ENCODE measurements around the gene IL9.

Gene IL9

GRCh38 chr5:135891268-135891667 is 4.4 kb downstream of the IL9 start:
- no peak for DNase-seq (ENCODE audit: extremely low spot score)
- ChIA-PET POLR2A (no interaction called here), CTCF (interaction anchor here (0.7 to 3.1 kb wide), 14 partner anchors 10 to 339 kb away, joined by 3 to 17 read pairs (median 4); partner anchors contain the start of gene SLC25A48)
- TF ChIP-seq ELF4 (IDR thresholded peaks at IDR 0.05) (no peak), HDGF (IDR thresholded peaks at IDR 0.05; ENCODE audit: borderline replicate concordance) (no peak), CTBP1 (IDR thresholded peaks at IDR 0.05; ENCODE audit: borderline replicate concordance) (no peak), ZNF384 (IDR thresholded peaks at IDR 0.05) (no peak), L3MBTL2 (conservative IDR thresholded peaks at IDR 0.05) (no peak), FOXK2 (IDR thresholded peaks at IDR 0.05) (no peak), ARNT (IDR thresholded peaks at IDR 0.05) (no peak), NFRKB (IDR thresholded peaks at IDR 0.05) (no peak), SUZ12 (IDR thresholded peaks at IDR 0.05) (no peak), FOXA1 (IDR thresholded peaks at IDR 0.05) (no peak), BHLHE40 (IDR thresholded peaks at IDR 0.05; ENCODE audit: borderline replicate concordance) (no peak), TARDBP (IDR thresholded peaks at IDR 0.05) (no peak), FOXM1 (IDR thresholded peaks at IDR 0.05; ENCODE audit: borderline replicate concordance) (no peak), LEF1 (IDR thresholded peaks at IDR 0.05; ENCODE audit: borderline replicate concordance) (no peak), SP1 (IDR thresholded peaks at IDR 0.05) (no peak)
- TF ChIP-seq, protein P1, sequence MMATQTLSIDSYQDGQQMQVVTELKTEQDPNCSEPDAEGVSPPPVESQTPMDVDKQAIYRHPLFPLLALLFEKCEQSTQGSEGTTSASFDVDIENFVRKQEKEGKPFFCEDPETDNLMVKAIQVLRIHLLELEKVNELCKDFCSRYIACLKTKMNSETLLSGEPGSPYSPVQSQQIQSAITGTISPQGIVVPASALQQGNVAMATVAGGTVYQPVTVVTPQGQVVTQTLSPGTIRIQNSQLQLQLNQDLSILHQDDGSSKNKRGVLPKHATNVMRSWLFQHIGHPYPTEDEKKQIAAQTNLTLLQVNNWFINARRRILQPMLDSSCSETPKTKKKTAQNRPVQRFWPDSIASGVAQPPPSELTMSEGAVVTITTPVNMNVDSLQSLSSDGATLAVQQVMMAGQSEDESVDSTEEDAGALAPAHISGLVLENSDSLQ (IDR thresholded peaks at IDR 0.05), result no peak

- DNase-seq (ENCODE audit: extremely low spot score), result no peak
- TF ChIP-seq FOXK2 (IDR thresholded peaks at IDR 0.05) (no peak), ELF4 (IDR thresholded peaks at IDR 0.05) (no peak), LEF1 (IDR thresholded peaks at IDR 0.05; ENCODE audit: borderline replicate concordance) (no peak), L3MBTL2 (conservative IDR thresholded peaks at IDR 0.05) (no peak), TARDBP (IDR thresholded peaks at IDR 0.05) (no peak), ZNF384 (IDR thresholded peaks at IDR 0.05) (no peak)
- ChIA-PET POLR2A (no interaction called here), CTCF (interaction anchor here (0.6 to 3.1 kb wide), 10 partner anchors 9 to 338 kb away, joined by 3 to 17 read pairs (median 5); no protein-coding TSS in a partner anchor)
Observed at GRCh38 chr5:135890867-135891266, 4.8 kb downstream of the IL9 start.

DNA sequence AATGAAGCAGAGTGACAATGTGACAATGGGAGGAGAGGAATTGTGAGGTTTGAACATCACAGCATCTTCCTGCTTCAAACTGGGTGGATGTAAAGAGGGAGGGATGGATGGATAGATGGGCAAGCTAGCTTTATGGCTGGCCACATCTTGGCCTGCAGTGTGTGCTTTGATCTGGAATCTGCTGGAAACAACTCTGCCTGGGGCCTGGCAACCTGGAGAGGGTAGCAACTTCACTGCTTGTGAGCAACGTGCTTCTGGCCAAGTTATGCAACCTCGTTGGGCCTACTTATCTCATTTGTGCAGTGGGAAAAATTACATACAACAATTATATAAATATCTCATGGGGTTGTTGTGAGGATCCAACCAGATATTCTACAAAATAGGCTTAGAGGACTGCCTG is 5.3 kb downstream of the IL9 start:
- TF ChIP-seq ARNT (IDR thresholded peaks at IDR 0.05), result no peak
- TF ChIP-seq FOXA1 (IDR thresholded peaks at IDR 0.05), result no peak
- TF ChIP-seq, protein P1 (IDR thresholded peaks at IDR 0.05), result no peak
- no peak for TF ChIP-seq SUZ12 (IDR thresholded peaks at IDR 0.05)
- no peak for TF ChIP-seq L3MBTL2 (conservative IDR thresholded peaks at IDR 0.05)
- no peak for TF ChIP-seq SP1 (IDR thresholded peaks at IDR 0.05)
- CTCF ChIA-PET, result interaction anchor here (0.6 to 3.1 kb wide), 6 partner anchors 9 to 336 kb away, joined by 3 to 17 read pairs (median 7); no protein-coding TSS in a partner anchor
- POLR2A ChIA-PET, result no interaction called here
- DNase-seq (ENCODE audit: extremely low spot score), result no peak

- DNase-seq (ENCODE audit: extremely low spot score), result peak; percentile 29
- ChIA-PET POLR2A (interaction anchor here (1.2 kb wide), 1 partner anchor 244 kb away, joined by 4 read pairs; the partner anchor contains the start of gene SMAD5), CTCF (interaction anchor here (0.6 to 1.7 kb wide), 9 partner anchors 13 to 324 kb away, joined by 3 to 6 read pairs (median 4); no protein-coding TSS in a partner anchor)
- TF ChIP-seq SUZ12 (IDR thresholded peaks at IDR 0.05) (no peak), FOXA1 (IDR thresholded peaks at IDR 0.05) (no peak), LEF1 (IDR thresholded peaks at IDR 0.05; ENCODE audit: borderline replicate concordance) (no peak), NFRKB (IDR thresholded peaks at IDR 0.05) (no peak), FOXK2 (IDR thresholded peaks at IDR 0.05) (no peak), CTBP1 (IDR thresholded peaks at IDR 0.05; ENCODE audit: borderline replicate concordance) (no peak), FOXM1 (IDR thresholded peaks at IDR 0.05; ENCODE audit: borderline replicate concordance) (no peak), TARDBP (IDR thresholded peaks at IDR 0.05) (no peak), BHLHE40 (IDR thresholded peaks at IDR 0.05; ENCODE audit: borderline replicate concordance) (no peak), L3MBTL2 (conservative IDR thresholded peaks at IDR 0.05) (no peak), ARNT (IDR thresholded peaks at IDR 0.05) (no peak), ELF4 (IDR thresholded peaks at IDR 0.05) (no peak), SP1 (IDR thresholded peaks at IDR 0.05) (no peak), ZNF384 (IDR thresholded peaks at IDR 0.05) (no peak), HDGF (IDR thresholded peaks at IDR 0.05; ENCODE audit: borderline replicate concordance) (no peak)
- TF ChIP-seq, protein P1 (IDR thresholded peaks at IDR 0.05), result no peak
Observed at GRCh38 chr5:135887881-135888614, 7.6 kb downstream of the IL9 start.

DNA sequence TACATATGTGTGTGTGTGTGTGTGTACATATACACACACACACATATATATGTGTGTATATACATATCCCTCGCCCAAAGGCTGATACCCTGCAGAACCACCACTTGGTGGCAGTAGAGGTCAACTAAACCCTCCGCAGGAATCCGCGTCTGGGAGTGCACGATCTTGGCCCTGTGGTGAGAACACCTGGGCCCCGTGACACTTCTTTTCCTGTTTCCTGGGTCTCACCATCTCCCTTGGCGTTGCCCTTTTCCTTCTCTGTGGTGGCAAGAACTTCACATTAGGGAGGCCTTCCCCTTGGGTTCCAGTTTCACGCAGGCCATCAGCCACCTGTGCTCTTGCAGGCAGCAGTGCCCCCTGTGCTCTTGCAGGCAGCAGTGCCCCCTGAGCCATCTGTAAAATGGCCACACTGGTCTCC is 8.2 kb downstream of the IL9 start:
- POLR2A ChIA-PET, result no interaction called here
- TF ChIP-seq SP1 (IDR thresholded peaks at IDR 0.05) (no peak), FOXM1 (IDR thresholded peaks at IDR 0.05; ENCODE audit: borderline replicate concordance) (no peak), CTBP1 (IDR thresholded peaks at IDR 0.05; ENCODE audit: borderline replicate concordance) (no peak), ARNT (IDR thresholded peaks at IDR 0.05) (no peak), ELF4 (IDR thresholded peaks at IDR 0.05) (no peak), L3MBTL2 (conservative IDR thresholded peaks at IDR 0.05) (no peak), TARDBP (IDR thresholded peaks at IDR 0.05) (no peak), HDGF (IDR thresholded peaks at IDR 0.05; ENCODE audit: borderline replicate concordance) (no peak), BHLHE40 (IDR thresholded peaks at IDR 0.05; ENCODE audit: borderline replicate concordance) (no peak), SUZ12 (IDR thresholded peaks at IDR 0.05) (no peak), FOXA1 (IDR thresholded peaks at IDR 0.05) (no peak)
- TF ChIP-seq, protein P1 (IDR thresholded peaks at IDR 0.05), result no peak
- DNase-seq (ENCODE audit: extremely low spot score), result peak; percentile 78
- CTCF ChIA-PET, result interaction anchor here (1.1 kb wide), 1 partner anchor 49 kb away, joined by 4 read pairs; no protein-coding TSS in a partner anchor
